CD4-positive, alpha-beta T cell treated with Interferon alpha-2 for 1 hour (primary cell): ENCODE measurements around the gene TPRN.

Experiments
- DNase-seq, 2 donors: peaks; one replicate each; pipeline ENCODE4 v3.0.0-alpha.2; 2020 to 2022

Gene TPRN

DNA sequence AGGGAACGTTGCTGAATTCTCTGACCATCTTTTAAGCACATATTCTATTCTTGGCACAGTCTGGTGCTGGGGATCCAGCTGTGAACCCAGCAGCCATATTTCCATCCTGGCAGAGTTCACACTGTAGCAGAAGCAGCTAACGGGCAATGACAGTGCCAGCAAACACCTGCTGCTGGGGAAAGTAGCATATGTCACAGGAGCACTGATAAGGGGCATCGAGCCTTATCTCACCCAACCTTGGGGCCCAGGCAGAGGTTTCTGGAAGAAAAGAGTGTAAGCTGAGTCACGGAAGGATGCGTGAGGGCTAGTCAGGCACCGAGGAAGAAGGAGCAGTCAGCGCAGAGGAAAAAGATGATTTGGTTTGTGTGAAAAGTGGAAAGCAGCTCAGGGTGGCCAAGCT is 6.1 kb upstream of the TPRN start:
- DNase-seq, result no peak

DNA sequence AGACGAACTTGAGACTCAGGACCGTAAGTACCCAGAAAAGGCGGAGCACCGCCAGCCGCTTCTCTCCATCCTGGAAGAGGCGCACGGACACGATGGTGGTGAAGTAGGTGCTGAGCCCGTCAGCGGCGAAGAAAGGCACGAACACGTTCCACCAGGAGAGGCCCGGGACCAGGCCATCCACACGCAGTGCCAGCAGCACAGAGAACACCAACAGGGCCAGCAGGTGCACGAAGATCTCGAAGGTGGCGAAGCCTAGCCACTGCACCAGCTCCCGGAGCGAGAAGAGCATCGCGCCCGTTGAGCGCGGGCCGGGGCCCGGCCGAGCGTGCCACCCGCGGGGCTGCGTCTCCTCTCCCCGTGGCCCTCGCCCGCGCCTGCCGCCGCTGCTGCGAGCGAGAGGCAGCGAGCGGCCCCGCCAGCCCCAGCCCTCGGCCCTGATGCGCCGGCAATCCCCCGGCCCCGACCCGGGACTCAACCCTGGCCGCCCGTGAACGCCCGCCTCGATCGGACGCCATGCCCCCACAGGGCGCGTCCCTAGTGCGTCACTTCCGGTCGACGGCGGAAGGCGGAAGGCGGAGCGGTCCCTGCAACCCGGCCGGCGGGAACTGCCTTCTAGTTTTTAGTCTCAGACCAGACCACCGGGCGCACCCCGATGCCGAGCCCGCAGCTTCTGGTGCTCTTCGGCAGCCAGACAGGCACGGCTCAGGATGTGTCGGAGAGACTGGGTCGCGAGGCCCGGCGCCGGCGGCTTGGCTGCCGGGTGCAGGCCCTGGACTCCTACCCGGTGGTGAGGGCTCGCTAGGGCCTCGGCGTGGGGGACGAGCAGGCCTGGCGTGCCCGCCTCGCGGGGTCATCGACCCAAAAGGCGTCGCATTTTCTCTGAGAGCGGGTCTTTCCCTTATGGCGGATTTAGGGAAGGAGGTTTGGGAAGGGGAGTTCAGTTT is 4.9 kb upstream of the TPRN start, which contains the start of the genes NDOR1 and TMEM203:
NDOR1 (plus strand) TSS at position 575 of the 944 bp plus-strand sequence; CDS start at position 653, 78 bp downstream.
TMEM203 (minus strand) TSS at position 523 of the 944 bp plus-strand sequence; CDS start at position 289, 234 bp downstream.
- peak; percentile 87 to 93 for DNase-seq

DNA sequence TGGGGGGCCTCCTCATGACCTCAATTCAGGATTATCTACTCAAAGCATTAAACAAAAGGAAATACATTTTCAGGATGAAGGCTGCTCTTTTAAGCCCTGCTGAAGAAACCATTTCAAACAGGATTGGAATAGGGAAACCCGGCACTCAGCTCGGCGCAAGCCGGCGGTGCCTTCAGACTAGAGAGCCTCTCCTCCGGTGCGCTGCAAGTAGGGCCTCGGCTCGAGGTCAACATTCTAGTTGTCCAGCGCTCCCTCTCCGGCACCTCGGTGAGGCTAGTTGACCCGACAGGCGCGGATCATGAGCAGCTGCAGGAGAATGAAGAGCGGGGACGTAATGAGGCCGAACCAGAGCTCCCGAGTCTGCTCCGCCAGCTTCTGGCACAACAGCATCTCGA is 4.2 kb upstream of the TPRN start:
- no peak for DNase-seq

DNA sequence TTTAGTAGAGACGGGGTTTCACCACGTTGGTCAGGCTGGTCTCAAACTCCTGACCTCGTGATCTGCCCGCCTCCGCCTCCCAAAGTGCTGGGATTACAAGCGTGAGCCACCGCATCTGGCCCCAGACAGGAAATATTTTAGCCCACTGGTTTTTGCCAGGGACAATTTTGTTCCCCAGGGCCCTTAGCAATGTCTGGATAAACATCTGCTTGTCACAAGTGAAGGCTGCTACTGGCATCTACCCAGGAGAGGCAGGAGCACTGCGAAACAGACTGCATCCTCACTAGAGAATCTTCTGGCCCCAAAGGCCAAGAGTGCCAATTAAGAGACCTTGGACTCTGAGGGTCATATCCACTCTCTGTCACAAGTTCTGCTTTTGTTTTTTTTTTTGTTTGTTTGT is 2.4 kb upstream of the TPRN start:
- DNase-seq, result no peak

DNA sequence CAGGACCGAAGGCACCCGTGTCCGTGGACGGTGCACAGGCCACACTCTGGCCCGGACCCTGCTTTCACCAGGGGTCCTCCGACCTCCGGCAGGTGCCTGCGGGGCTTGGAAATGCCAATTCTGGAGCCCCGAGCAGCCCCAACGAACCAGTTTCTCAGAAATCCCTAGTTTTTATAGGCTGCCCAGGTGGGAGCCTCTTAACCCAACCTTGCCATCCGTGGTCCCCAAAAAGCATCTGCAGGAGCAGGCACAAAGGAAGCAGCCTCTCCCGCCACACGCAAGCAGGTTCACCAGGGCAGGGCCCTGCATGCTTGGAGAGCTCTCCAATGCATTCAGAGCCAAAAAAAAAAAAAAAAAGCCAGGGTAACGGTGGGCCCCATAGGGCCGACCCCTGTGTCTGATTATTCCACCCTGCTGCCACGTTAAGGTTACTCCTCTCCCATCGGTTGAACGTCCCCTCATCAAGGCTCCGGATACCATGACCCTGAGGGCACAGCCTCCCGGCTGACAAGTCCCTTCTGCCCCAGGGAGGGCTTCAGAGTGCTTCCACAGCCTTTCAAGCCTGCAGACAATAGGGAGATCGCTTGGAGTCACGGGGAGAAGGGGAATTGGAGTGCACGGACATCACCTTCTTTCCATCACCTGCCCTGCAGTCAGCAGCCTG is 796 bp upstream of the TPRN start:
- DNase-seq, result no peak

DNA sequence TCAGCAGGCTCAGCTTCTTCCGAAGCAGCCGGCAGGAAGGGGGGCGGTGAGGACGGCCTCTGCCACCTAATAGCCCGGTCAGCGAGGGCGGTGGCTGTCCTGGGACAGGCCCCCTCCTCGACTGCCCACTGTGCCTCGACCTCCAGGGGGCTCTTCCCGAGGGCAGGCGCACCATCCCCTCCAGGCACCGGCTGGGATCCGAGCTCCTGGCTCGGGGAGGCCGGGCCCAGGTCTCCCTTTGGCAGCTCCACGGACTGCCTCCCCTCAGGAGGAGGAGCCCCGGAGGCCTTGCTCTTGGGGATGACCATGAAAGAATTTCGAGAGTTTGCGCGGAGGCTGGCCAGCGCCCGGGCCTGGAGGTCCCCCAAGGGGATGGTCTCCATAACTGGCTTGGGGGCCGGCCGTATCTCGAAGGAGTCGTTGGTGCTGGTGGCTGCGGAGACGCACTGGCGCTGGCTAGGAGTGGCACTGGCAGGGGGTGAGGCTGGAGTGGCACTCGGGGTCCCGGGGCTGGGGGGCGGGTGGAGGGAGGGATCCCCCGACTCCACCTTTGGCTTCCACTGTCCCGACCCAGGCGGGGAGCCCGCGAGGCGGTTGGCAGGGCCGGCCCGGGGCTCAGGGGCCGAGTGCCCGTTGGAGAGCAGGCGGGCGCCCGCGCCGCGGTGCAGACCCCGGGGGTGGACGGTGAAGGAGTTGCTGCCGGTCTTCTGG is 975 bp downstream of the TPRN start:
- no peak for DNase-seq

DNA sequence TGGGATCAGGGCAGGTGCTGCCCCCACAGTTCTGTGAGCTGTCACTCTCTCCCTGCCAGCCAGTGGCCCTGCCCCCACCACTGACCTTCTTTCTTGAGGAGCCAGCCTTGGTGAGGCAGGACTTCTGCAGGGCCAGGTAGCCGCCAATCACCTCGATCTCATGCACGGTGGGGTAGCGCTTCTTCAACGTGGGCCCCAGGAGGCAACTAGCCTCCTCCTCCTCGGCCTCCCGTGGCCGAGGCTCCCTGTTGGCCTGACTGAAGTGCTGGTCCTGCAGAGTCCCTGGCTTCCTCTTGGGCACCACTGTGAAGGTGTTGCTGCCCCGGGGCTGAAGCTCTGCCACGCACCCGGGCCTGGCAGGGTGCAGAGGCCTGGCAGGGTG is 1.6 kb downstream of the TPRN start:
- DNase-seq, result no peak

DNA sequence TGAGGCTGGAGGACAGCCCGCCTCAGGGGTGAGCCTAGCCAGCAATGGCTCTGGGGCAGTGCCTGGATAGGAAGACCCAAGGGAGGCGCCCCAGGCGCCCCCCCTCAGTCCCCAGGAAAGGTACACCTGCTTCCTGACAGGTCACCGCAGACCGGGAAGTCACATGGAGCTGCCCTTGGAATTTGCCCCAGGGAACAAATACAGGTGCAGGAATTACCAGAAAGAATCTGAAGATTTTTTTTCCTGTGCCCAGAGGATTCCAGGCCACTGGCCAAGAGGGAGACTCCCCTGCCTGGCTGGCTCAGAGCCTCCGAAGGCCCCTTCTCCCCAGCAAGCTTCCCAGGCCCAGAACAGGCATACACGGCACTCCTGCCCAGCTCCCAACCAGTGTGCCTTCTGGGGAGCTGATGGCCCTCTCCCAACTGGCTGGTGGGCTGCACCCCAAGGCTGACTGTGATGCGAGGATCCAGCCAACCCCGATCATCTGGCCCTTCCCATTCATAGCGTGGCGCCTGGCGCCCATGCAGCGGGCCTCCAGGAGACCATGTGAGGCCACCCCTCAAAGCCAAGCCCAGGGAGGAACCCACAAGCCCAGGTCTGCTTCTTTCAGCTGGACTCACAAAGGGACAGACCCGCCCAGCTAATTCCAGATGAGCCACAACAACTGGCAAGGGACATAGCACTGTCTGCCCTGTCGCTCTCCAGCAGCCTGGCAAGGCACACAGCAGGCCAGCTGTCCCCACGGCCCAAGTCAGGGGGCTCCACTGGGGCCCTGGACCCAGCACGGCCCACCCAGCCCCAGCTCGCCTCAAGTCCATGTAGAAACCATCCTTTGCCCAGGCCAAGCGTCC is 2.3 kb downstream of the TPRN start:
- DNase-seq, result no peak

DNA sequence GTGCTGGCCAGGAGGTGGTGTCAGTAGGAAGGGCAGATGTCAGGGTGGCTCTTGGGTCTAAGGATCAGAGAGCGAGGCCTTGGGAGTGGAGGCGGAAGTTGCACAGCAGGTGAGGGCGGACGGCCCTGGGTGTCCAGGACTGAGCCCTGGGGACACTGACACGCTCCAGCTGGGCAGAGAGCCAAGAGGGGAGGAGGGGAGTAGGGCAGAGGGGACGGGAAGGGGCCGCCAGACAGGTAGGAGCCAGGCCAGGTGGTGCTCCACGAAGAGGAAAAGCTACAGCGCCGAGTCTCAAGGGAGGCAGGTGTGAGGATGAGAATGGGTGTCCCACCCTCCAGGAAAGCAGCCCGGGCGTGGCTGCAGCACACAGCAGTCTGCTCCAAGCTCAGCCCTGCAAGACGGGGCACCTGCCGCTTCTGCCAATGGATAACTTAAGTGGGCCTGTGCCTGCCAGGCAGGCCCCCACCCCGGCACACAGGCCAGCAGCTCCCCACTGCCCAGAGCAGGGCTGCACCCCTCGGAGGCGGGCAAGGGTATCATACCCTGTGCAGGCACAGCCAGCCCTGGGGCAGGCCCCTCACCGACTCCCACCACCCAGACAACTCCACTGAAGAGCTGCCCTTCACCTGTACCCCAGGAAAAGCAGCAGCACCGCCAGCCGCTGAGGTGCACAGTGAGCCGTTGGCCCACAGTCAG is 4.9 kb downstream of the TPRN start:
- DNase-seq, result no peak

DNA sequence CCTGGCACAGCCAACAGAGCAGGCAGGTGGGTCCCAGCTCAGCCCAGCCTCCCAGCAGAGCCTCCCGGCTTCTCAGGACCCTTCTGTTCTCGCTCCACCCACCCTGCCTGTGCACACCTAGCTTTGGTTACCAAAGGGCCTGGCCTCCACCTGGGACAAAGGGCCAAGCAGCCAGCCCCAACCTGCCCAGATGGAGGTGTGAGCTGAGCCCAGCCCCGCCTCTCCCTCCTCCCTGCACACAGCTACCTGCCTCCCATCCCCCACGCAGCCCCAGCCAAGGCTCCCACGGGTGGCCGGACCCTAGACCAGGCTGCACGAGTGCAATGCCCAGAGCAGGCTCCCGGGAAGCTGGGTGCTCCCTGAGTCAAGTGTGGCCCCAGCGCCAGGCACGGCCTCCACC is 5.6 kb downstream of the TPRN start:
- no peak for DNase-seq

DNA sequence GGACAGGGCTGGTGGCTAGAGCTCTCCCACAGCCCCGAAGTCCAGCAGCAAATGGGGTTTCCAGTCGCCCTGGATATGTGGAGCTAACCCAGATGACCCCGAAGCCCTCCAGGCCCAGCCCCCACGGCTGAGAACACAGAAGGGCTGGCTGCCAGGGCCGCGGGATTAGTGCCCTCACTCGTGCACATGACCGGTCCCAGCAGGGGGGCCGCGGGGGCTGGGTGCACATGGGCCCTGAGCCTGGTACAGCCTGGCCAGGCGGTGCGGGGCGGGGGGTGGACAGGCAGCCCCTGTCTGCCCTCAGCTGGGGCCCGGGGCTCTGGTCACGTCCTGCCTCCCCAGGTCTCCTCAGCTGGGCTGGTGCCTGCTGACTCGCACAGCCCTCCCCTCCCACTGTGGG is 6.2 kb downstream of the TPRN start:
- no peak for DNase-seq

DNA sequence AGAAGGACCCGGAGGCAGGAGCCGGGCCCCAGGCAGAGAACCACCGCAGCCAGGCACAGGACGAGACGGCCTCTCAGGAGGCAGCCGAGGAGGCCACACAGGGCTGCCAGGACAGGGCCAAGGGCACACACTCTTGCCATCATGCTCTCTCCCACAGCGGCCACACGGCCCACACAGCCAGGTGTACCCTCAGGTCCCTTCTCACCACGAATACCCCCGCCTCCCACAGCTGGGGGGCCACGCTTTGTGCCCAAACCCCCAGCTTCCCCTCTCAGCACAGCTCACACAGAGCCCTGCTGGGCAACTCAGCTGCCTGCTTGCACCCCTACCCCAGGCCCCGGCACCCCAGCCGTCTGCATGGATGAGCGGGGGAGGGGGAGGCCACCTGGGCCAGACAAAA is 6.8 kb downstream of the TPRN start:
- DNase-seq, result no peak

DNA sequence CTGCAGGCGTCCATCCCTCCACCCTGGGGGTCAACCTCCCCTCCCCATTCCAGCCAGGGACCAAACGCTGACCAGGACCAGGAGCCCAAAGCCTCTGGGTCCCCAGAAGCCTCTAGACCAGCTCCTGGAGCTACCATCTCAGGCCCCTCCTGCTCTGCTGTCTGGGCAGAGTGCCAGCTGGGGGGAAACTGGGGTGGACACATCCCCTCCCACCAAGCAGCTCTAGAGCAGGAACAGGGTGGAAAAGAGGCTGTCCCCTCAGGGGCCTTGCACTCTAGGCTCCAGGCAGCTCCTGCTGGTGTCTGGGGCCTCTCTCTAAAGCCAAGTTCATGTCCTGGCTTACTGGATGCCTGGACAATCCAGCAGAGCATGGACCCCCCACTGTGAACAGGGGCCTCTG is 7.7 kb downstream of the TPRN start:
- no peak for DNase-seq

DNA sequence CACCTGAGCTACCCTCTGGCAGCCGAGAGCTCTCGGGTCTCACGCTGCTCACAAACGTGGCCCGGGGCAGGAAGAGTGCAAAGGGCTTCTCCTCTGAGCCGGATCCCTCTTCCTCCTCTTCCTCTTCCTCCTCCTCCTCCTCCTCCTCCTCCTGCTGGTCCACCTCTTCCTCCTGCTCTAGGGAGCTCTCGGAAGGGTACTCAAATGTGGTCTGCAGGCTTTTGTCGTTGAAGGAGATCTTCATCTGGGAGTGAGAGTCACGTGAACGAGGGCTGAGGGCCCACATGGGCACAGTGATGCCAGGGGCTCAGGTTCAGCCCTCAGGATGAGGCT is 8.1 kb downstream of the TPRN start:
- DNase-seq, result no peak

DNA sequence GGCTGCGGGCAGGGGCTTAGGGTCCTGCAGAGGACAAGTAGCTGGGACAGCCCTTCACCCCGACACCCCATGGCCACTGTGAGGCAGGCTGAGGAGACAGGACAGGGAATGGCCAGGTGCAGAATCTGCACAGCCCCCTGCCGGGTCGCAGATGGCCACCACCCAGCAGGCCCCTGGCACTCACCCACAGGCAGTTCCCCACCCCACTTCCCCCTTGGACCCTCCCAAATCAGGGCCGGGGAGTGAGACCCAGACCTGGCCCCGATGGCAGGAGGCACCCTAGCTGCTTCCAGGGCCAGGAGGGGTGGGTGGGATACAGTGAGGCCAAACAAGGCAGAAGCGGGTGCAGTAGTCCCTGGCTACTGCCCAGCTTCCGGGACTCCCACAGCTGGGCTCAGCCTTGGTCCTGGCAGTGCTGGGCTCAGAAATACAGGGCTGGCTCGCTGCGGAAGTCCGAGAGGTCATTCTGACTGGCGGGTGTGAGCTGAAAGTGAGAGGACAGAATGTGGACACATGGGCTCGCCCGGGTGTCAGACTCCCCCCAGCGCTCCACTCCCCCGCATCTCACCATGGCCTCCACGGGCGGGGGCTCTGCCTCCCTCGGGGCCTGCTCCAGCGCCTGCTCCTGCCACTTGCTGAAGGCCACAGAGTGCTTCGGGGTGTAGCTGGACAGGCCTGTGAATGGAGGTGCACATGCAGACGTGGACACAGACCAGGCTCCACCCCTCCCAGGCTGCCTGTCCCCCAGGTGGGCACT is 8.7 kb downstream of the TPRN start:
- DNase-seq, result no peak

DNA sequence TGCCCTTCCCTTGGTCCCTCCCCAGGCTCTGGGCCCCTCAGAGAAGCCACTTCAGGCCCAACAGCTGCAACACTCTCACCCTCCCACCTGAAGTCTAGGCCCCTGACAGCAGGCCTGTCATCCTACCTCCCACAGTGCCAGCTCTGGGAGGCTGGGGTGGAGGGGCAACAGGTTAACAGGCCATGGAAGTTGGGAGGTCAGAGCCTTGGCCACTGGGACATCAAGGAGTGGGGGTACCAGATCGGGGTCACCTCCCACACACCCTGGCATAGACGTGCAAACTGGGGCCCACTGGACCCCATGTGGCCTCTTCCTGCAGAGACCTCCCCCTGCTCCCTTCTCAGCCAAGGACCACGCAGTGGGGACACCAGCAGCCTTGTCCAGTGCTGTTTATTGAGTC is 9.3 kb downstream of the TPRN start:
- DNase-seq, result no peak

DNA sequence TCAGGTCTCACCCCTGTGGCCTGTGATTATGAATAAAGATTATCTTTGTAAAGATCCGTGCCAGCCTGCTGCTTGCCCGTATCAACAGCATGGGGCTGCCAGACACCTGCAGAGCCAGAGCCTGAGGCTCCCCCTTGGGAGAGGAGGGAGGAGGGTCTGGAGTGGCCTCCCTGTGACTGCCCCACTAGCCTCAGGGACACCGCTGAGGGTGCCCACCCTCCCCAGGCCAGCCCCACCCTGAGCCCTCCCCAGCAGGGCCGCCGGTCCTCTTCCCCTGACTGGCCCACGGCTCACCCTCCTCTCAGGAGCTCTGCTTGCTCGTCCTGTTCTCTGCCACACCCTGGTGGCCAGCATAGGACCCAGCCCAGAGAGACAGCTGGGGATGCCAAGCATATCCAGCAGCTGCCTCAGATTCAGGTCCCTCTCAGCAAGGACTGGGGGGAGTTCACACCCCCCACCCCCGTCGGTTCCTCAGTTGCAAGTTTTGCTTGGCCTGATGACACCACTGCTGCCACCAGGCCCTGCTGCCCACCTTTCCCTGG is 10.2 kb downstream of the TPRN start:
- DNase-seq, result no peak

DNA sequence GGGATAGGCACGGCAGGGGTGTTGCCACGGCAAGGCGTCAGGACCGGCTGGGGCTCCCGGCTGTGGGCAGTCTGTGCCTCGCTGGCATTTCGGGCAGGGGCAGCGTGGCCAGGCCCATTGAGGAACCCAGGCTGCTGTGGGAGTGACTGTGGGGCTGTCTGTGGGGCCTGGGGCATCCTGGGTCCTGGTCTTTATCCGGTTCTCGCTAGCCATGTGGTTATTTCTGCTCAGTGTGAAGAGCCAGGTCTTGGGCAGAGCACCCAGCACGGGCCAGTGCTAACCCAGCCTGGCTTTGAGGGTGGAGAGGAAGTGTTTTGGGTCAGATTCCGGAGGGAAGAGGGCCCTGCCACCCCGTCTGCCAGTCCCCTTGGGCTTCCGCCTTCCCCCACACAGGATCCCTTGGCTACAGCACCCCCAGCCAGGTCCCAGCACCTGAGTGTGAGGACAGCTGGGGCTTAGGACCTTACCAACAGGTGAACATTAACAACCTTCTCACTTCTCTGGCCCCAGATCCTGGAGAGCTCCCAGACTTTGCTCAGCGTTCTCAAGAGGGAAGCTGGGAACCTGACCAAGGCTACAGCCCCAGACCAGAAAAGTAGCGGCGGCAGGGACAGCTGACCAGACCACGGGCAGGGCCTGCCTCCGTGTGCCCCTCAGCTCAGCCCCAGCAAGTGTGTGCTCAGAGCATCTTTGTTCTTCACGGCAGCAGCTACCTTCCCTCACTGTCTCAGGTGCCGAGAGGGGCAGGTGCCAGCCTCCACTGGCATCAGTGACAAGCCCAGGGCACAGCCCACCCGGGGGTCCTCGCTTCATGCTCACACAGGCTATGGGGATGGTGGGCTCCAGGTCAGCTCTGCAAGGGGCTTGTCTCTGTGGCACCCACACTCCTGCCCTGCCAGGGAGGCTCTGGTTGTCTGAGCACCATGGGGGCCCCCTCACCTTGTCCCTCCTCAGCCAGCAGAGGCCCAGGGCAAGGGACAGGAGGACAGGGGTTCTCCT is 10.9 kb downstream of the TPRN start:
- DNase-seq, result no peak

DNA sequence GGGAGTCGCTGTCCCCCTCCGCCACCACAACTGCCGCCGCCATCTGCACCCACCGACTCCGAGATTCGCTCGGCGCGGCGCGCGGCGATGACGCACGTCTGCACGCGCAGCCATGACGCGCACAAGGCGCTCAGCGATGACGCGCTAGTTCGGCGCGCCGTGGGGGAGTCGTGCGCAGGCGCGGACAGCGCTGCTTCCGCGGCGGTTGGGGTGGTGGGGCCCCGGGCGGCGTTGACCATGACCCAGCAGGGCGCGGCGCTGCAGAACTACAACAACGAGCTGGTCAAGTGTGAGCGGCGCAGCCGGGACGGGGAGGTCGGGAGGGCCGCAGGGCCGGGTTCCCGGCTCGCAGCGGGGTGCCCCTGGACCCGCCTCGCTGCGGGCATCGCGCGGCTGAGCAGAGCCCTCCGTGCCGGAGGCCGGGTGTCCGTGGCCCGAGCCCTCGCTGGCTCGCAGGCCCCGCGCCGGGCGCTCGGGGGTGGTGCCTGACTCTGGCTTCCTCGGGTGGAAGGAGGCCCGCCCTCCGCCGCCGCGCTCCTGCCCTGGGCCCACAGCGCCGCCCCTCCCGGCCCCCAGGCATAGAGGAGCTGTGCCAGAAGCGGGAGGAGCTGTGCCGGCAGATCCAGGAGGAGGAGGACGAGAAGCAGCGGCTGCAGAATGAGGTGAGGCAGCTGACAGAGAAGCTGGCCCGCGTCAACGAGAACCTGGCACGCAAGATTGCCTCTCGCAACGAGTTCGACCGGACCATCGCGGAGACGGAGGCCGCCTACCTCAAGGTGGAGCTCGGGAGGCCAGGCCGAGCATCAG is 11.8 kb downstream of the TPRN start, which contains the start of the genes ANAPC2 and SSNA1:
ANAPC2 (minus strand) TSS at position 71 of the 807 bp plus-strand sequence; CDS start at position 43, 28 bp downstream.
SSNA1 (plus strand) TSS at position 187 of the 807 bp plus-strand sequence; CDS start at position 238, 51 bp downstream.
- DNase-seq, result peak; percentile 91 to 94
